ENCODE data around the gene CROCC2.

The CROCC2 gene

GRCh38 chr2:241000831-241001321 is 94.7 kb downstream of the CROCC2 start:
- Histone ChIP-seq H3K79me2 (ENCODE audit: insufficient read depth, low read length) (no peaks in the 10 kb centered on the region), H3K27me3 (ENCODE audit: low read length) (no peaks in the 10 kb centered on the region), H3K9me2 (replicated peaks; ENCODE audit: insufficient read depth, low read length) (no peaks in the 10 kb centered on the region), H3K9ac (ENCODE audit: low read length) (no peak overlapping the region), H3K4me3 (ENCODE audit: insufficient read depth, low read length, poor library complexity, severe bottlenecking) (no peak overlapping the region), H3K4me2 (ENCODE audit: low read depth, low read length, poor library complexity, severe bottlenecking) (no peak overlapping the region), H4K20me1 (ENCODE audit: low read depth, low read length) (no peaks in the 10 kb centered on the region), H3F3A (ENCODE audit: insufficient read depth) (no peaks in the 10 kb centered on the region), H3K9me3 (ENCODE audit: insufficient read depth, low read length) (peaks cover 9% of the 10 kb centered on the region; the same call in 1 of the 2 replicates), H3K27ac (ENCODE audit: low read depth, low read length) (no peak overlapping the region), H3K36me3 (ENCODE audit: low read length) (no peaks in the 10 kb centered on the region), H2AFZ (ENCODE audit: low read depth, low read length, severe bottlenecking) (no peak overlapping the region)
- TF ChIP-seq CTCF (IDR thresholded peaks at IDR 0.05; ENCODE audit: insufficient read depth, low read length, poor library complexity, severe bottlenecking) (no peak), EZH2phosphoT487 (conservative IDR thresholded peaks at IDR 0.05; ENCODE audit: low read length) (no peak)

- Histone ChIP-seq H3F3A (ENCODE audit: insufficient read depth) (no peaks in the 10 kb centered on the region), H3K9ac (ENCODE audit: low read length) (no peak overlapping the region), H2AFZ (ENCODE audit: low read depth, low read length, severe bottlenecking) (no peak overlapping the region), H3K4me2 (ENCODE audit: low read depth, low read length, poor library complexity, severe bottlenecking) (no peak overlapping the region), H4K20me1 (ENCODE audit: low read depth, low read length) (no peaks in the 10 kb centered on the region), H3K9me2 (replicated peaks; ENCODE audit: insufficient read depth, low read length) (no peaks in the 10 kb centered on the region), H3K9me3 (ENCODE audit: insufficient read depth, low read length) (peaks cover 12% of the 10 kb centered on the region; the same call in 1 of the 2 replicates), H3K4me3 (ENCODE audit: insufficient read depth, low read length, poor library complexity, severe bottlenecking) (no peak overlapping the region), H3K79me2 (ENCODE audit: insufficient read depth, low read length) (no peaks in the 10 kb centered on the region), H3K27ac (ENCODE audit: low read depth, low read length) (no peak overlapping the region), H3K27me3 (ENCODE audit: low read length) (no peaks in the 10 kb centered on the region), H3K36me3 (ENCODE audit: low read length) (no peaks in the 10 kb centered on the region)
- TF ChIP-seq CTCF (IDR thresholded peaks at IDR 0.05; ENCODE audit: insufficient read depth, low read length, poor library complexity, severe bottlenecking) = no peak
- TF ChIP-seq EZH2phosphoT487 (conservative IDR thresholded peaks at IDR 0.05; ENCODE audit: low read length) = no peak
Observed at GRCh38 chr2:241001413-241002274, 95.5 kb downstream of the CROCC2 start.

GRCh38 chr2:241002275-241003046 is 96.3 kb downstream of the CROCC2 start:
- no peaks in the 10 kb centered on the region for H3K36me3 ChIP-seq (ENCODE audit: low read length)
- no peak overlapping the region for H3K27ac ChIP-seq (ENCODE audit: low read depth, low read length)
- H3K4me2 ChIP-seq (ENCODE audit: low read depth, low read length, poor library complexity, severe bottlenecking) = no peak overlapping the region
- TF ChIP-seq CTCF (IDR thresholded peaks at IDR 0.05; ENCODE audit: insufficient read depth, low read length, poor library complexity, severe bottlenecking) = no peak
- no peak for TF ChIP-seq EZH2phosphoT487 (conservative IDR thresholded peaks at IDR 0.05; ENCODE audit: low read length)
- no peak overlapping the region for H2AFZ ChIP-seq (ENCODE audit: low read depth, low read length, severe bottlenecking)
- no peaks in the 10 kb centered on the region for H4K20me1 ChIP-seq (ENCODE audit: low read depth, low read length)
- no peaks in the 10 kb centered on the region for H3F3A ChIP-seq (ENCODE audit: insufficient read depth)
- no peaks in the 10 kb centered on the region for H3K9me2 ChIP-seq (replicated peaks; ENCODE audit: insufficient read depth, low read length)
- H3K9me3 ChIP-seq (ENCODE audit: insufficient read depth, low read length) = peaks cover 12% of the 10 kb centered on the region; the same call in 1 of the 2 replicates
- H3K79me2 ChIP-seq (ENCODE audit: insufficient read depth, low read length) = no peaks in the 10 kb centered on the region
- no peak overlapping the region for H3K4me3 ChIP-seq (ENCODE audit: insufficient read depth, low read length, poor library complexity, severe bottlenecking)
- no peak overlapping the region for H3K9ac ChIP-seq (ENCODE audit: low read length)
- H3K27me3 ChIP-seq (ENCODE audit: low read length) = no peaks in the 10 kb centered on the region
